Midbrain (tissue), 1 donor: Measurements from ENCODE around the gene KRTAP4-5.
"Not testable (repeated sequence)": the region's sequence is repeated elsewhere in the genome, so short reads cannot be mapped to it uniquely, and the experiment has no call there.

Experiments used
- DNase-seq: peaks from one replicate; lab custom pipeline; 2025; lab: John Stamatoyannopoulos, UW

KRTAP4-5 gene

GRCh38 chr17:41147531-41148204 lies 2.0 kb downstream of the KRTAP4-5 start:
- no peak for DNase-seq

- no peak for DNase-seq
Observed at GRCh38 chr17:41145261-41145660, 4.4 kb downstream of the KRTAP4-5 start.

- DNase-seq, result no peak
Observed at GRCh38 chr17:41144846-41145245, 4.8 kb downstream of the KRTAP4-5 start.

GRCh38 chr17:41141361-41141760 lies 8.3 kb downstream of the KRTAP4-5 start:
- DNase-seq, result no peak

GRCh38 chr17:41140360-41141131 lies 9.1 kb downstream of the KRTAP4-5 start, which contains the start of gene KRTAP4-6:
Gene KRTAP4-6, minus strand, starts transcription at chr17:41140544. Its CDS starts 57 bp downstream, at chr17:41140487.
- DNase-seq, result no peak

GRCh38 chr17:41139865-41140264 lies 9.8 kb downstream of the KRTAP4-5 start:
- not testable (repeated sequence) for DNase-seq

- no peak for DNase-seq
Observed at GRCh38 chr17:41133880-41134735, 15.5 kb downstream of the KRTAP4-5 start.

GRCh38 chr17:41131979-41132378 lies 17.6 kb downstream of the KRTAP4-5 start:
- no peak for DNase-seq

- no peak for DNase-seq
Observed at GRCh38 chr17:41127371-41127770, 22.3 kb downstream of the KRTAP4-5 start.

- no peak for DNase-seq
Observed at GRCh38 chr17:41126412-41126811, 23.2 kb downstream of the KRTAP4-5 start.

- DNase-seq, result no peak
Observed at GRCh38 chr17:41125064-41125463, 24.6 kb downstream of the KRTAP4-5 start.

GRCh38 chr17:41123991-41124371 lies 25.6 kb downstream of the KRTAP4-5 start, which contains the start of gene KRTAP4-12:
Gene KRTAP4-12, minus strand, starts transcription at chr17:41124182. Its CDS starts 60 bp downstream, at chr17:41124122.
- DNase-seq, result not testable (repeated sequence)

GRCh38 chr17:41123292-41123990 lies 26.2 kb downstream of the KRTAP4-5 start:
- DNase-seq, result not testable (repeated sequence)

- no peak for DNase-seq
Observed at GRCh38 chr17:41121742-41122141, 27.9 kb downstream of the KRTAP4-5 start.

- not testable (repeated sequence) for DNase-seq
Observed at GRCh38 chr17:41119696-41120690, 29.6 kb downstream of the KRTAP4-5 start.

GRCh38 chr17:41118721-41119120 lies 30.9 kb downstream of the KRTAP4-5 start:
- no peak for DNase-seq

GRCh38 chr17:41117846-41118386 lies 31.7 kb downstream of the KRTAP4-5 start, which contains the start of gene KRTAP4-11:
Gene KRTAP4-11, minus strand, starts transcription at chr17:41118373. Its CDS starts 58 bp downstream, at chr17:41118315.
- DNase-seq, result not testable (repeated sequence)

- DNase-seq, result no peak
Observed at GRCh38 chr17:41116297-41116696, 33.3 kb downstream of the KRTAP4-5 start.

GRCh38 chr17:41111151-41111885 lies 38.3 kb downstream of the KRTAP4-5 start:
- no peak for DNase-seq
